ENCODE data around the gene POU3F3.

Gene POU3F3

GRCh38 chr2:104847586-104848160 is 6.2 kb upstream of the POU3F3 start:
- DNase-seq, result no peak

DNA sequence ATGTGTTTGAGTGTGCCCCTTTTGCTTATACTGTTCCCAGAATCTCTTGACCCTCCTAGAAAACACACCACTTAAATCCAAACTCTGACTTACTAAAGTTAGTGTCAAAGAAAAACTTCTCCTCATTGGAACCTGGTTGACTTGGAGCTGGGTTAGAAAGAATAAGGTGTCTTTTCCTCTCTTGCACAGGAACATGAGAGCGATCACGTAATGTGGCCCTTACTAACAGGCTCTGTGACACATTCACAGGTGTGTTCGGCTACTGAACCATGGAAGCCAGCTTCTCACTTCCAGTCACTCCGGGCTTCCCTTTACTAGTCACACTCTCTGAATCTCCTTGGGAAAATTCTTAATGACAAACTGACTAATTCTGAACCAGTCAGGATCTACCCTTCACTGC is 5.4 kb upstream of the POU3F3 start:
- no peak for DNase-seq

GRCh38 chr2:104849101-104849500 is 4.8 kb upstream of the POU3F3 start:
- no peak for DNase-seq

- DNase-seq, result peak; percentile 62
These were observed 4.2 kb upstream of the POU3F3 start for GRCh38 chr2:104849618-104850141.

DNA sequence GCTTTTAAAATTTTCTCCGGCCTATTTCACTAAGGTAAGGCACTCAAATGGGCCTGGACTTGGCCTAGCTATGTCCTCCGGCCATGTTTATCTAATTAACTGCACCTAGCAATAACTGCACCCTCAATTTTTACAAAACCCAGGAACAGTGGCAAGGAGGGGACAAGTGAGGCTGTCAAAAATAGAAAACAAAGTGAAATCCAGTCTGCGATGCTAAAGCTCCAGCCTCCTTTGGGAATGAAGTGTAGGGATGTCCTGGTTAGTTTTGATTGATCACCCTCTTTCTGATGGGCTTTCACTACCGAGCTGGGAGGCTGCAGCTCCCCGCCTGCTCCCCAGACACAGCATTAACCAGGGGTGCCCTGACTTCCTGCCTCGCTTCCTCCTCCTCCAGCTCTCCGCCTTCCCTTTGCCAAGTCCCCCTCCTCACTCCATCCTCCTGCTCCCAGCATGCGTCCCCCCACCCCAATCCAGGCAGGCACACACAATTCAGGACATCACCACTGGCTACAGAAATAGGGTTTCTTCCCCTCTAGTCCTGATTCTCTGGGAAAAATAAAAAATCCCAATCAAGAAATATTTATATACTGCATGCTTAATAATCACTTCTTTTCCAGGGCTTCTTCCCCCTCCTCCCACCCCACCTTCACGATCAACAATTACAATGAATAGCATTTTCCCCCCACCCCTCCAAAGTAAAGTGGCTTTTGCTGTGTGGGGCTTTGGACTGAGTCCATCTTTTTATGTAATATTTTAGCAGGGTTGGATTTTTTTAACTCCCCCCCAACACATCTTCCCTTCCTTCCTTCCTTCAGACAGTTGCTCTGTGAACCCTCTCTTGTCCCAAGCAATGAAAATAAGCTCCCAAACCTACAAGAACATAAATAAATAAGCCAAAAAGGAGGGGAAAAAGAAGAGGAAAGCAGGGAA is 3.3 kb upstream of the POU3F3 start:
- DNase-seq, result no peak

GRCh38 chr2:104851291-104852089 is 2.4 kb upstream of the POU3F3 start:
- no peak for DNase-seq

DNA sequence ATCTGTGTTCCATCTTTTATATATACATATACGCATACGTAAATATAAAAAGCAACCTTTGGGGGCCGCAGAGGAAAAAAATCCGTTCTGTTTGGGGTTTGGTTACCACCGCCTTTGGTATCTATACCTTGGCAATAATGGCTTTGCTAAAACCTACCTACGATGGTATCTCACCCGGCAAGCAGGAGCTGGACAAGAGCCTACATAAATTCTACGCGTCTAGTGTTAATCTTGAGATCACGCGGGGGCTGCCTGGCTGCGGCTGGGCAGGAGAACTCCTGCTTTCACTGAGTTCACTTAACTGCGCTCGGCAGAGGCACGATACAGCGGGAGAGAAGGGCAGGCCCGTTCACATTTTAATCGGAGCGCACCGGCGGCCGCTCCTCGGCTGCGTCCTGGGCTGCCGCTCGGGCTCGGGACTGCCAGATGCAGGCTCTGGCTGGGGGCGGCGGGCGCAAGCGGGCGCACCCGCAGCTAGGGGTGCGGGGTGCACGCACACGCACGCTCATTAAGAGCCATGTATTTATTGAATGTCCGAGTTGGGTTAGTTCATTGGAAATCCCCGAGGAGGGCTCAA is 1.7 kb upstream of the POU3F3 start:
- DNase-seq, result peak; percentile 63

DNA sequence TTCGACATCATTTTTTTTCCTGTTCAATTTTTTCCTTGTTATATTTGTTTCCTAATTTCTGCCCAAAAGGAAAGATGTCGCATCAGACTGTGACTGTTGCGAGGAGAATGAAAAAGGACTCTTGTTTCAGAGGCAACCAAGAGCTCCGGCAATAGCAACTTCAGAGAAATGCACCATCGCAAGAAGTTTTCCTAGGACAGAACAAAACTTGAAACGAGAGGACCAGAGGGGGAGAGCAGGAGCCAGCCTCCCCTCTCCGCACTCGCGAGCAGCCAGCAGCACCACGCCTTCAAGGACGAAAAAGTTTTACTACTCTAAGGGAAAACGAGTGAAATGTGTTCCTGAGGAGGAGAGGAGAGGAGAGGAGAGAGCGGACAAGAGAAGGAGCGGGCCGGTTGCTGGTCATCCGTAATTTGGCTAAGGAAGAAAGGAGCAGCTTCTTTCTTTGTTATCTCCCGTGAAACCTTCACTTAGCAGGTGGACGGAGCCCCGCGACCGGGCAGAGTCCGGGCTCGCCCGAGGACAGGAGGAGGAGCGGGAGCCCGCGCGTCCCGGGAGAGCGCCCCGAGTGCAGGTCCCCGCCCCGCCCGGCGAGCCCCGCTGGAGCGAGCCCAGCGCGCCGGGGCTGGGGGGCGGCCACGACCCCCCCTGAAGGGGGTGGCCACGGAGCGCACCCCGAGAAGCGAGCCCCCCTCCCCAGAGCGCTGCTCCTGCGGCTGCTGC is 744 bp downstream of the POU3F3 start:
- no peak for DNase-seq

GRCh38 chr2:104855221-104856085 is 1.5 kb downstream of the POU3F3 start:
- no peak for DNase-seq

DNA sequence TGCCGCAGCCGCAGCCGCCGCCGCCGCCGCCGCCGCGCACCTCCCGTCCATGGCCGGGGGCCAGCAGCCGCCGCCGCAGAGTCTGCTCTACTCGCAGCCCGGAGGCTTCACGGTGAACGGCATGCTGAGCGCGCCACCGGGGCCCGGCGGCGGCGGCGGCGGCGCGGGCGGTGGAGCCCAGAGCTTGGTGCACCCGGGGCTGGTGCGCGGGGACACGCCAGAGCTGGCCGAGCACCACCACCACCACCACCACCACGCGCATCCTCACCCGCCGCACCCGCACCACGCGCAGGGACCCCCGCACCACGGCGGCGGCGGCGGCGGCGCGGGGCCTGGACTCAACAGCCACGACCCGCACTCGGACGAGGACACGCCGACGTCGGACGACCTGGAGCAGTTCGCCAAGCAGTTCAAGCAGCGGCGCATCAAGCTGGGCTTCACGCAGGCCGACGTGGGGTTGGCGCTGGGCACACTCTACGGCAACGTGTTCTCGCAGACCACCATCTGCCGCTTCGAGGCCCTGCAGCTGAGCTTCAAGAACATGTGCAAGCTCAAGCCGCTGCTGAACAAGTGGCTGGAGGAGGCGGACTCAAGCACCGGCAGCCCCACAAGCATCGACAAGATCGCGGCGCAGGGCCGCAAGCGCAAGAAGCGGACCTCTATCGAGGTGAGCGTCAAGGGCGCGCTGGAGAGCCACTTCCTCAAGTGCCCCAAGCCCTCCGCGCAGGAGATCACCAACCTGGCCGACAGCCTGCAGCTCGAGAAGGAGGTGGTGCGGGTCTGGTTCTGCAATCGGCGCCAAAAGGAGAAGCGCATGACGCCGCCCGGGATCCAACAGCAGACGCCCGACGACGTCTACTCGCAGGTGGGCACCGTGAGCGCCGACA is 2.4 kb downstream of the POU3F3 start:
- DNase-seq, result no peak

GRCh38 chr2:104856973-104857261 is 3.0 kb downstream of the POU3F3 start:
- DNase-seq, result no peak

DNA sequence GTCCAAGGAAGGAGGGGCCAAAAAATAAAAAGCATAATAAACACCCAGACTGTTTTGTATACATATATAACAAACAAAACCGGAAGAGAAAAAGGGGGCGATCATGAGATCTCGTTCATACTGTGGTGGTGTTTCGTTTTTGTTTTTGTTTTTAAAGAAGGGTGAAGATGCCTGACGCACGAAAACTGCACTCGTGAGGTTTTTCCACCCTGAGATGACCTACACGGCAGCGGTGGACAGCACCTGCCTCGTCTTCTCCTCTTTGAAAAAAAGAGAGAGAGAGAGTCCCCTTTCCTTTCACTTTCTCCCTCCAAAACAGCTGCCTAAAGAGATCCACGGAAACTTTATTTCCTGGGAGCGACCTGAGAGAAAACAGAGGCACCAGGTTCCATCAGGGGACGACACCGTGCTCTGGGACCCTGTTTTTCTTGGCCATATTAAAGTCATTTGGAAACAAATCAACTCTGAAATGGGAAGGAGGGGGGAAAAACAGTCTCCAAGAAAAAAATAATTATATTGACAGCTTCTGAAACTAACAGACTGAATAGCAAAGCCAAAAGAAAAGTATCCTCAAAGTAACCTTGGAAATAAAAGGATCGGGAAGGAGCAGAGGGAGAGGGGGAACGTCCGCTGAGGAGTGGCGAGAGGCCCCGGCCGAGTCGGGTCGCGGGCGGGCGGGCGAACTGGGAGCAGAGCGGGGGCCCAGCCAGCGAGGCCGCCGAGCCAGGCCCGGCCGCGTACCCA is 3.5 kb downstream of the POU3F3 start:
- no peak for DNase-seq

DNA sequence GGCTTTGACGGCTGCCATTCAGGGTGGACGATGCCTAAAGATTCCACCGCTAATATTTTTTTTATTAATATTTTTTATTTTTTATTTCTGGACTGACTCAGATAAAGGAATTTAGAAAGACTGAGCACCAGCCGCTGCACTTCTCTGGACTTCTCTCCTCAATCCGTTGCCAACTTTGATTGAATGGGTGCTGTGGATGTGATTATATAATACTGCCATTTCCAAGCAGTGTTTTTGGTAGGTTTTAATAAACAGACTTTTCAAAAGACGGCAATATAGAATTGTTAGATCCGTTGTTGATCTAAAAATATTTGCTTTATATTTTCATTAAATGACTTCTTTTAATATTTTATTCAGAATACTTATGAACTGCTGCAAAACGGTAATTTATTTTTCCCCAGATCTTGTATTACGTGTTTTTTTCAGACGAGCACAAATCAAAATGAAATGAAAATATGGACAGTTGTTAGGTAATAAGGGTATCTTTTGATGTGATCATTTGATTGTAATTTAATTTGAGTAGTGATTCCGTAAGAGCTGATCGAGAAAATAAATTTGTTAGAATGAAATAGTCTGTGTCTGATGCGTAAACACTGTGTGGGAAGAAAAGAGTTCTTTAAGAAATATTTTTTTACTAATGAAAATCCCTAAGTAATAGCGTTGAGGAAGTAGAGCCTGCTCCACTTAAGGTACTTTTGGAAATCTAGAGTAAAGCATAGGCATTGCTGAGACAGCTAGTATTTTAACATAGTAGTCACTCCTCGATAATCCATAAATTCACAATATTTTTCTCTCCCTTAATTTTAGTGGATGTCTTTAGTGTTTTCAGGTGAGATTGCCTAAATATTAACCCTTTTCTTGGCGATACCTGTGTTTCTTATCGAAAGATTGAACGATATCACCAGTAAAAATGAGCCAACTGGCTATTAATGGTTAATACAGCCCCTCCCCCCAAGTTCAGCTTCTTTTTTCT is 4.4 kb downstream of the POU3F3 start:
- DNase-seq, result no peak

DNA sequence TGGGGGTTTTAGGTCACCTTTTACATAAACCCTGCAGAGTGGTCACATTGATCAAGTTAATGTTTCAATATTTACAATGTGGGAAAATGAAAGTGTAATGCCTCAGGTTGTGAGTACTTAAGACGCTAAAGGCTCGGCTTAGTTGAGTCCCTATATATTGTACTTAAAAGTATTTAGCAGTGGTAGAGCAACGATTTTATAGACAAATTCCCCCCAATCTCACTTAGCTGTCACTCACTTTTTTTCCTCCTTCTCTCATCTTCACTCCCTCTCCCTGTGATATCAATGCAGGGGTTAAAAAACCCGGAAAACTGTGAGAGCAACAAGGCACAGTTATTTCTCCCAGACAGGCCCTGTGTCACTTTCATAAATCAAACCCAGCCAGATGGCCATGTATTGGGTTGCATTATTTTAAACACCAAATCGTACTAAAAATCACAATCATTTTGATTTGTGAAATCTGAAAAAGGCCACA is 5.4 kb downstream of the POU3F3 start:
- no peak for DNase-seq

- DNase-seq, result no peak
These were observed 6.0 kb downstream of the POU3F3 start for GRCh38 chr2:104859766-104860450.

- DNase-seq, result no peak
These were observed 6.5 kb downstream of the POU3F3 start for GRCh38 chr2:104860451-104860790.

- DNase-seq, result peak; percentile 61
These were observed 7.6 kb downstream of the POU3F3 start for GRCh38 chr2:104861351-104862057.

All from islet precursor cell (in vitro differentiated cells).